Naive B cell (primary cell): ENCODE data around the gene ADGRA3. TPM values are rescaled to one million over a fixed set of nuclear protein-coding genes. Genes with fewer than 3 reads are reported as not detected.

ENCODE experiments used
- ATAC-seq, 2 donors: fragments of 150-1000 bp; cut with Tn5 transposase; 2 replicates each; pipeline ENCODE4 v1.10.0; 2021; ENCODE audit warnings: low read depth in 2 of 2, mild to moderate bottlenecking in 2 of 2, moderate library complexity in 2 of 2
- DNase-seq: peaks from one replicate; pipeline ENCODE4 v3.0.0; 2022
- H3K27ac Mint-ChIP-seq, 6 donors: one replicate each; pipeline ENCODE4 v1.8.0; 2020 to 2022; ENCODE audit warnings: mild to moderate bottlenecking in 6 of 6, mixed read lengths in 6 of 6, moderate library complexity in 5 of 6, inconsistent platforms in 2 of 6
- H3K27me3 Mint-ChIP-seq, 3 donors: one replicate each; pipeline ENCODE4 v1.8.0; 2021 to 2022; ENCODE audit warnings: mixed read lengths in 3 of 3, mild to moderate bottlenecking in 1 of 3
- H3K36me3 Mint-ChIP-seq, 2 donors: one replicate each; pipeline ENCODE4 v1.8.0; 2020 to 2022; ENCODE audit warnings: mixed read lengths in 2 of 2, inconsistent platforms in 1 of 2, mild to moderate bottlenecking in 1 of 2
- H3K4me1 Mint-ChIP-seq, 3 donors: one replicate each; pipeline ENCODE4 v1.8.0; 2020 to 2022; ENCODE audit warnings: mixed read lengths in 3 of 3, inconsistent platforms in 1 of 3, mild to moderate bottlenecking in 1 of 3, moderate library complexity in 1 of 3
- H3K4me3 Mint-ChIP-seq, 8 donors: one replicate each; pipeline ENCODE4 v1.8.0; 2020 to 2022; ENCODE audit warnings: mild to moderate bottlenecking in 8 of 8, mixed read lengths in 8 of 8, moderate library complexity in 8 of 8, inconsistent platforms in 2 of 8
- H3K9me3 Mint-ChIP-seq, 7 donors: one replicate each; pipeline ENCODE4 v1.8.0; 2020 to 2022; ENCODE audit warnings: mixed read lengths in 7 of 7, mild to moderate bottlenecking in 5 of 7, inconsistent platforms in 2 of 7, moderate library complexity in 1 of 7
- polyA plus RNA-seq, 6 donors: library from polyadenylated mRNA; unstranded; fragments of 300-500 nt; fragmentation: Illumina TruSeq; gene quantifications; one replicate each; pipeline ENCODE4 v1.2.3, GENCODE V29; 2021; ENCODE audit warnings: low read depth in 6 of 6

Gene ADGRA3
- polyA plus RNA-seq, 6 donors from 2014 or later: 0.10 to 0.32 TPM; not detected in 4

GRCh38 chr4:22435652-22436051, 80.2 kb downstream of the ADGRA3 start:
- DNase-seq (no peak), ATAC-seq (no peak)
- Mint-ChIP-seq H3K4me1 (no peaks in the 10 kb centered on the region), H3K9me3 (no peaks in the 10 kb centered on the region), H3K36me3 (no peaks in the 10 kb centered on the region), H3K27me3 (no peaks in the 10 kb centered on the region), H3K27ac (no peak overlapping the region), H3K4me3 (no peak overlapping the region)

GRCh38 chr4:22434895-22435294, 81.0 kb downstream of the ADGRA3 start:
- H3K9me3 Mint-ChIP-seq: no peaks in the 10 kb centered on the region
- no peak for ATAC-seq
- no peak for DNase-seq
- no peaks in the 10 kb centered on the region for H3K36me3 Mint-ChIP-seq
- H3K4me3 Mint-ChIP-seq: no peak overlapping the region
- H3K27ac Mint-ChIP-seq: no peak overlapping the region
- H3K4me1 Mint-ChIP-seq: no peaks in the 10 kb centered on the region
- H3K27me3 Mint-ChIP-seq: no peaks in the 10 kb centered on the region

- H3K4me1 Mint-ChIP-seq: no peaks in the 10 kb centered on the region
- no peak for ATAC-seq
- H3K9me3 Mint-ChIP-seq: peaks cover 0 to 3% (median 0%) of the 10 kb centered on the region in 7 donors
- no peaks in the 10 kb centered on the region for H3K27me3 Mint-ChIP-seq
- H3K27ac Mint-ChIP-seq: no peak overlapping the region
- H3K4me3 Mint-ChIP-seq: no peak overlapping the region
- no peaks in the 10 kb centered on the region for H3K36me3 Mint-ChIP-seq
- DNase-seq: no peak
Measured at GRCh38 chr4:22430626-22431025, 85.2 kb downstream of the ADGRA3 start.

GRCh38 chr4:22428441-22428840, 87.4 kb downstream of the ADGRA3 start:
- Mint-ChIP-seq H3K9me3 (peaks cover 0 to 3% (median 0%) of the 10 kb centered on the region in 7 donors), H3K4me3 (no peak overlapping the region), H3K4me1 (no peaks in the 10 kb centered on the region), H3K36me3 (no peaks in the 10 kb centered on the region), H3K27me3 (no peaks in the 10 kb centered on the region), H3K27ac (no peak overlapping the region)
- no peak for ATAC-seq
- no peak for DNase-seq

GRCh38 chr4:22427675-22428074, 88.2 kb downstream of the ADGRA3 start:
- peaks cover 0 to 3% (median 0%) of the 10 kb centered on the region in 7 donors for H3K9me3 Mint-ChIP-seq
- H3K36me3 Mint-ChIP-seq: no peaks in the 10 kb centered on the region
- H3K27me3 Mint-ChIP-seq: no peaks in the 10 kb centered on the region
- ATAC-seq (no peak), DNase-seq (no peak)
- H3K4me1 Mint-ChIP-seq: no peaks in the 10 kb centered on the region
- H3K27ac Mint-ChIP-seq: no peak overlapping the region
- no peak overlapping the region for H3K4me3 Mint-ChIP-seq

GRCh38 chr4:22420291-22420690, 95.6 kb downstream of the ADGRA3 start:
- H3K4me1 Mint-ChIP-seq: no peaks in the 10 kb centered on the region
- DNase-seq (no peak), ATAC-seq (no peak)
- H3K4me3 Mint-ChIP-seq: no peak overlapping the region
- no peak overlapping the region for H3K27ac Mint-ChIP-seq
- H3K36me3 Mint-ChIP-seq: no peaks in the 10 kb centered on the region
- H3K27me3 Mint-ChIP-seq: no peaks in the 10 kb centered on the region
- peaks cover 0 to 5% (median 0%) of the 10 kb centered on the region in 7 donors for H3K9me3 Mint-ChIP-seq

GRCh38 chr4:22417408-22417807, 98.5 kb downstream of the ADGRA3 start:
- no peak overlapping the region for H3K4me3 Mint-ChIP-seq
- no peaks in the 10 kb centered on the region for H3K4me1 Mint-ChIP-seq
- no peaks in the 10 kb centered on the region for H3K36me3 Mint-ChIP-seq
- DNase-seq: no peak
- no peak overlapping the region for H3K27ac Mint-ChIP-seq
- no peak for ATAC-seq
- no peaks in the 10 kb centered on the region for H3K27me3 Mint-ChIP-seq
- H3K9me3 Mint-ChIP-seq: peaks cover 0 to 5% (median 0%) of the 10 kb centered on the region in 7 donors

GRCh38 chr4:22416403-22416802, 99.5 kb downstream of the ADGRA3 start:
- H3K27me3 Mint-ChIP-seq: no peaks in the 10 kb centered on the region
- peaks cover 0 to 5% (median 0%) of the 10 kb centered on the region in 7 donors for H3K9me3 Mint-ChIP-seq
- H3K27ac Mint-ChIP-seq: no peak overlapping the region
- ATAC-seq (no peak), DNase-seq (no peak)
- H3K36me3 Mint-ChIP-seq: no peaks in the 10 kb centered on the region
- no peaks in the 10 kb centered on the region for H3K4me1 Mint-ChIP-seq
- H3K4me3 Mint-ChIP-seq: no peak overlapping the region

- no peak for DNase-seq
- Mint-ChIP-seq H3K9me3 (peaks cover 0 to 5% (median 0%) of the 10 kb centered on the region in 7 donors), H3K27me3 (no peaks in the 10 kb centered on the region), H3K4me3 (no peak overlapping the region), H3K36me3 (no peaks in the 10 kb centered on the region), H3K27ac (no peak overlapping the region), H3K4me1 (no peaks in the 10 kb centered on the region)
- ATAC-seq: no peak
Measured at GRCh38 chr4:22414833-22415232, 101.0 kb downstream of the ADGRA3 start.

- ATAC-seq (no peak), DNase-seq (no peak)
- Mint-ChIP-seq H3K4me3 (no peak overlapping the region), H3K36me3 (no peaks in the 10 kb centered on the region), H3K4me1 (no peaks in the 10 kb centered on the region), H3K27me3 (no peaks in the 10 kb centered on the region), H3K9me3 (peaks cover 0 to 5% (median 0%) of the 10 kb centered on the region in 7 donors), H3K27ac (no peak overlapping the region)
Measured at GRCh38 chr4:22413471-22413870, 102.4 kb downstream of the ADGRA3 start.

GRCh38 chr4:22412013-22412412, 103.9 kb downstream of the ADGRA3 start:
- no peak for ATAC-seq
- Mint-ChIP-seq H3K27ac (no peak overlapping the region), H3K27me3 (no peaks in the 10 kb centered on the region), H3K4me3 (no peak overlapping the region), H3K4me1 (no peaks in the 10 kb centered on the region), H3K36me3 (no peaks in the 10 kb centered on the region), H3K9me3 (no peaks in the 10 kb centered on the region)
- DNase-seq: no peak

- no peak for ATAC-seq
- H3K27ac Mint-ChIP-seq: no peak overlapping the region
- H3K4me1 Mint-ChIP-seq: no peaks in the 10 kb centered on the region
- H3K9me3 Mint-ChIP-seq: no peaks in the 10 kb centered on the region
- no peaks in the 10 kb centered on the region for H3K27me3 Mint-ChIP-seq
- H3K4me3 Mint-ChIP-seq: no peak overlapping the region
- no peaks in the 10 kb centered on the region for H3K36me3 Mint-ChIP-seq
- DNase-seq: no peak
Measured at GRCh38 chr4:22410645-22411247, 105.1 kb downstream of the ADGRA3 start.

GRCh38 chr4:22408474-22408873, 107.4 kb downstream of the ADGRA3 start:
- Mint-ChIP-seq H3K27me3 (no peaks in the 10 kb centered on the region), H3K4me3 (no peak overlapping the region), H3K27ac (peak overlapping the region in 1 of 6 donors; percentile 38), H3K9me3 (no peaks in the 10 kb centered on the region), H3K4me1 (no peaks in the 10 kb centered on the region), H3K36me3 (no peaks in the 10 kb centered on the region)
- no peak for DNase-seq
- no peak for ATAC-seq

GRCh38 chr4:22407361-22407760, 108.5 kb downstream of the ADGRA3 start:
- no peak overlapping the region for H3K4me3 Mint-ChIP-seq
- H3K4me1 Mint-ChIP-seq: no peaks in the 10 kb centered on the region
- H3K27me3 Mint-ChIP-seq: no peaks in the 10 kb centered on the region
- no peak overlapping the region for H3K27ac Mint-ChIP-seq
- ATAC-seq: no peak
- H3K9me3 Mint-ChIP-seq: no peaks in the 10 kb centered on the region
- H3K36me3 Mint-ChIP-seq: no peaks in the 10 kb centered on the region
- no peak for DNase-seq

GRCh38 chr4:22398671-22399070, 117.2 kb downstream of the ADGRA3 start:
- DNase-seq: no peak
- Mint-ChIP-seq H3K27me3 (no peaks in the 10 kb centered on the region), H3K9me3 (peaks cover 0 to 3% (median 0%) of the 10 kb centered on the region in 7 donors), H3K27ac (peak overlapping the region in 1 of 6 donors; percentile 1), H3K36me3 (no peaks in the 10 kb centered on the region), H3K4me3 (no peak overlapping the region), H3K4me1 (no peaks in the 10 kb centered on the region)
- no peak for ATAC-seq
